Islet of Langerhans (tissue), 1 donor: ENCODE results near the gene SPATA45.
"Not testable (repeated sequence)": the region's sequence is repeated elsewhere in the genome, so short reads cannot be mapped to it uniquely, and the experiment has no call there.

Experiments used
- FAIRE-seq: peaks from one replicate; lab custom pipeline; 2011; peaks lifted over from hg19 to GRCh38; lab: Jason Lieb, UNC

The SPATA45 gene

DNA sequence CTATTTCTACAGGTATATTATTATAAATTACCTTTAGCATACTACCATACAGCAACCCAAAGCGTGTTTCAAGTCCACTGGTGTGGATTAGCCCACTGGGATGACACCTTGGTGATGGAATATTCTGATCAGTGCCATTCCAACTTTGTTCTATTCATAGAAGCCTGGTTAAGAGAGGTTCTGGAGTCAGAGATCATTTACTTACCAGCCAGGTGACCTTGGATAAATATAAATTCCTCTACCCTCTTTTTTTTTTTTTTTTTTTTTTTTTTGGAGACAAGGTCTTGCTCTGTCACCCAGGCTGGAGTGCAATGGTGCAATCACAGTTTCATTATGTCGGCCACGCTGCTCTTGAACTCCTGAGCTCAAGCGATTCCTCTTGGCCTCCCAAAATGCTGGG is at the start of gene SPATA45:
Gene SPATA45, minus strand, starts transcription at position 101 of the 400 bp plus-strand sequence. CDS start 11,500 bp downstream, outside the sequence.
- FAIRE-seq, result no peak

DNA sequence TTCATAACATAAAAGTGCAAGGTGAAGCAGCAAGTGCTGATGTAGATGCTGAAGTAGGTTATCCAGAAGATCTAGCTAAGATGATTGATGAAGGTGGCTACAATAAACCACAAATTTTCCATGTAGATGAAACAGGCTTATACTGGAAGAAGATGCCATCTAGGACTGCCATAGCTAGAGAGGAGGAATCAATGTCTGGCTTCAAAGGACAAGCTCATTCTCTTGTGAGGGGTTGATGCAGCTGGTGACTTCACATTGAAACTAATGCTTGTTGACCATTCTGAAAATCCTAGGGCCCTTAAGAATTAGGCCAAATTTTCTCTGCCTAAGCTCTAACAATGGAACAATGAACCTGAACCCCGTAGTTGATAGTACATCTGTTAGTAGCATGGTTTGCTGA is 44.7 kb upstream of the SPATA45 start:
- no peak for FAIRE-seq

DNA sequence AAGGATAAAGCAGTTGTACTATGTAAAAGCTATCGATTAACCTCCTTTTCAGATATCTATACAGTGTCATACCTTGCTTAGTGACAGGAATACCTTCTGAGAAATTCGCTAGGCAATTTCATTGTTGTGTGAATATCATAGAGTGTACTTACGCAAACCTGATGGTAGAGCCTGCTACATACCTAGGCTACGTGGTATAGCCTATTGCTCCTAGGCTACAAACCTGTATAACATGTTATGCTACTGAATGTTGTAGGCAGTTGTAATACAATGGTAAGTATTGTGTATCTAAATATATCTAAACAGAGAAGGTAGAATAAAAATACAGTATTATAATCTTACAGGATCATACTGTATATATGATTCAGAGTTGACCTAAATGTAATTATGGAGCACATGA is 37.1 kb upstream of the SPATA45 start:
- FAIRE-seq, result no peak

DNA sequence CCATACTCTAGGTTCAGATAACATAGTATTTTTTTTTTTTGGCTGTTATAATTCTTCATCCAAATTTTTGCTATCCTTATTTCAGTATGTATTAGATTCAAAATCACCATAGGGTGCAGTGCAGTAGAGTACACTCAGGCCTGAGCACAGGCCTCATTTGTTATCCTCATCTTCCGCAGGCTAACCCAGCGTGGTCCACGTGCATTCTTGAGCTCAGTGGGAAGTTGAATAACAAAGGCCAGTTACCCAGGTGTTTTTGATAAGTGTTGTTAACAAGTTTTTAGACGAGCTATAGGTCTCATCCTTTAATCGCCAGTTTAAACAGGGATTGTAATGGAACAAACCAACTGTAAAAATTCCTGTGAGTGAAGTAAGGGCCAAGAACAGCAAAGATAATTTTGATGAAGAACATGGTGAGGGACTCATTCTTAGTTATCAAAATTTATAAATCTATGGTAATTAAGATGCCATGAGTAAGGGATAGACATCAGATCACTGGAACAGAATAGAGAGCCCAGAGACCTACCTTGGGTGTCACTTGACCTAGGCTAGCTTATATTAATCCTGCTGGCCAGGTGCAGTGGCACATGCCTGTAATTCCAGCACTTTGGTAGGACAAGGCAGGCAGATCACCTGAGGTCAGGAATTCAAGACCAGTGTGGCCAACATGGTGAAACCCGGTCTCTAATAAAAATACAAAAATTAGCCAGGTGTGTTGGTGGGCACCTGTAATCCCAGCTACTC is 32.7 kb upstream of the SPATA45 start:
- no peak for FAIRE-seq

DNA sequence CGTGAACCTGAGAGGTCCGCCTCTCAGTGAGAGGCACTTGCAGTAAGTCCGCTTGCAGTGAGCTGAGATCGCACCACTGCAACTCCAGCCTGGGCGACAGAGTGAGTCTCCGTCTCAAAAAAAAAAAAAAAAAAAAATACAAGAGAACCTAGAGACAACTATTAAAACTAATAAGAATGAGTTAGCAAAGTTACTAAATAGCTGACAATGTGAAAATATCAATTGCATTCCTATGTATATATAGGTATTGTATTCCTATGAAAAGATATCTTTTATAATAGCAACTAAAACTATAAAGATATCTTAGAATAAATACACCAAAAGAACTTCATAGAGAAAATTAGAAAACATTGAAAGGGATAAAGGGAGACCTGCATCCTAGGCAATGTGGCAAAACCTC is 31.0 kb upstream of the SPATA45 start:
- FAIRE-seq, result no peak

DNA sequence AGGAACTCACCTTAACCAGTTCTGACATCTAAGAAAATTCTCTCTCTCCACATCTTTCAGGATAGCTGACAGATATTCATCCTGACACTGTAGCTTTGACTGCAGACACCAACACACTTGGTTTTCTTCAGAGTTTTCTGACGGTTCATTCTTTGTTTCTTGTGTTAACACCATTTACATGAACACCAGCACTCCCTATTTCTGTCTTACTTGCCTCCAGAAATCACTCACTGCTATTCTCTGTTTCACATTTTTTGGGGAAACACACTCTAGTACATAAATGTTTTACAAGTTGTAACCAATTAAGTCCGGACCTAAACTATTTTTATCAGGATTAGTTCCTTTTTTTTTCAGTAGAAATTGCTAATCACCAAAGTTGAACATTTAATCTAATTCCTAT is 26.1 kb upstream of the SPATA45 start:
- FAIRE-seq, result no peak

DNA sequence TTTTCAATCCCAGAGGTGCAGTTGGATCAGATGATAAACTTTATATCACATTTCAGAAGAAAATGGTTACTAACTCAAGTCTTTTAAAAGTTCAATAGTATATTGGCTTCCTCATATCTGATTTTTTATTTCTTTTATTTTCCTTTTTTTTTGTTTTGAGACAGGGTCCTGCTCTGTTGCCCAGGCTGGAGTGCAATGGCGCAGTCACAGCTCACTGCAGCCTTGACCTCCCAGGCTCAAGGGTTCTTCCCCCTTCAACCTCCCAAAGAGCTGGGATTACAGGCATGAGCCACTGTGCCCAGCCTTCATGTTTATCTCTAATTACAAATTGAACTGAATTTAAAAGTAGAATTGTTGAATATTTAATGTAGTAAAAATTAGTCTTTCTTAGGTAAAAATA is 24.5 kb upstream of the SPATA45 start:
- no peak for FAIRE-seq

DNA sequence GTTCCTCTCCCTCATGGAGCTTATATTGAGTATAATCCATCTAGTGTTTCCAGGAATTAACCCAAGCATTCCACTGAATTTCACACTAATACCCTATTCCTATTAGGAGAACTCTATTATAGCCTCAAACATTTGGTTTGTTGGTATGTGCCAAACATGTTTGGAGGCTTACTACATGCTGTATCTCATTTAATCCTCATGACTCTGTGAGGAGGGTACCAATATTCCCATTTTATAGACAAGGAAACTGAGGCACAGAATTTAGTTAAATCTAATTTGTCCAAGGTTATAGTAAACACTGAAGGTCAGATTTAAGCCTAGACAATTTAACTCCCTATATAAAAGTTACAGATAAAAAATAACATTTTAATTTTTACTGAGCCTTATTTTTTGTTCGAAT is 19.7 kb upstream of the SPATA45 start:
- no peak for FAIRE-seq

DNA sequence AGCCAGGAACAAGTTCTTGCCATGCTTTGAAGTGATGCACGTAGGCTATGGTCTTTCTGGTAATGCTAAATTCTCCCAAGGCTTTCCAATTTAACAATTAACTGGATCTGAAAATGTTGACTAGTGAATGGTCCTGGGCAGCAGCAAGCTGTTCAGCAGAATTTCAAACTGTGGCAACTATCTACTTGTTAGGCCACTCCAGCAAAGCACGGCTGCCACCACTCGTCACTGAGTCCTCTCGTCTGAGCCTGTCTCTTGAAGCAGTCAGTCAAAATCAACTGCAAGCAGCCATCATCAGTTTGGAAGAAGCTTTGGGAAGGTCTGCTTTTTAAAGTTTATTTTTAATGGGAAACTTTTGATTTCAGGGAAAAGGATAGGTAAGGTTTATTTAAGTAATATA is 16.8 kb upstream of the SPATA45 start:
- no peak for FAIRE-seq

DNA sequence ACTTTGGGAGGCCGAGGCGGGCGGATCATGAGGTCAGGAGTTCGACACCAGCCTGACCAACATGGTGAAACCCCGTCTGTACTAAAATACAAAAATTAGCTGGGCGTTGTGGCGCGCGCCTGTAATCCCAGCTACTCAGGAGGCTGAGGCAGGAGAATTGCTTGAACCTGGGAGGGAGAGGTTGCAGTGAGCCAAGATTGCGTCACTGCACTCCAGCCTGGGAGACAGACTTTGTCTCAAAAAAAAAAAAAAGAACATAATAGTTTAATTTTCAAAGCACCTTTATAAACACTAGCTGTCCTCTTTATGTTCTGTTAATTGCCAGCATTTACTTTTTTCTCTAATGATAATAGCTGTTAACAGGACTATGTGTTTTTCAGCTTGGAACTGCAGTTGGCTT is 15.9 kb upstream of the SPATA45 start:
- FAIRE-seq, result not testable (repeated sequence)

DNA sequence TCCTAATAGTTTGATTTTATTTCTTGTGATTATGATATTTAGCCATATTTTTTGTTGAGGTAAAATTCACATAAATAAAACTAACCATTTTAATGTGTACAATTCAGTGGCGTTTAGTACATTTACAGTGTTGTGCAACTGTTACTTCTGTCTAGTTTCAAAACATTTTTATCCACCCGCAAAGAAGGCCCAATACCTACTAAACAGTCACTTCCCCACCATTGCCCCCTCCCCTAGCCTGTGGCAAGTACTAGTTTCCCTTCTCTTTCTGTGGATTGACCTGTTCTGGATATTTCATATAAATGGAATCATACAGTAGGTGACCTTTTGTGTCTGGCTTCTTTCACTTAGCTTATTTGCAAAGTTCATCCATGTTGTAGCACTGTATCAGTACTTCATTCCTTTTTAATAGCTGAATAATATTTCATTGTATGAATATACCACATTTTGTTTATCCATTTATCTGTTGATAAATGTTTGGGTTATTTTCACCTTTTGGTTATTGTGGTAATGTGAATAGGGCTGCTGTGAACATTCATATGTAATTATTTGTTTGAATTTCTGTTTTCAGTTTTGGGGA is 14.8 kb upstream of the SPATA45 start:
- no peak for FAIRE-seq

DNA sequence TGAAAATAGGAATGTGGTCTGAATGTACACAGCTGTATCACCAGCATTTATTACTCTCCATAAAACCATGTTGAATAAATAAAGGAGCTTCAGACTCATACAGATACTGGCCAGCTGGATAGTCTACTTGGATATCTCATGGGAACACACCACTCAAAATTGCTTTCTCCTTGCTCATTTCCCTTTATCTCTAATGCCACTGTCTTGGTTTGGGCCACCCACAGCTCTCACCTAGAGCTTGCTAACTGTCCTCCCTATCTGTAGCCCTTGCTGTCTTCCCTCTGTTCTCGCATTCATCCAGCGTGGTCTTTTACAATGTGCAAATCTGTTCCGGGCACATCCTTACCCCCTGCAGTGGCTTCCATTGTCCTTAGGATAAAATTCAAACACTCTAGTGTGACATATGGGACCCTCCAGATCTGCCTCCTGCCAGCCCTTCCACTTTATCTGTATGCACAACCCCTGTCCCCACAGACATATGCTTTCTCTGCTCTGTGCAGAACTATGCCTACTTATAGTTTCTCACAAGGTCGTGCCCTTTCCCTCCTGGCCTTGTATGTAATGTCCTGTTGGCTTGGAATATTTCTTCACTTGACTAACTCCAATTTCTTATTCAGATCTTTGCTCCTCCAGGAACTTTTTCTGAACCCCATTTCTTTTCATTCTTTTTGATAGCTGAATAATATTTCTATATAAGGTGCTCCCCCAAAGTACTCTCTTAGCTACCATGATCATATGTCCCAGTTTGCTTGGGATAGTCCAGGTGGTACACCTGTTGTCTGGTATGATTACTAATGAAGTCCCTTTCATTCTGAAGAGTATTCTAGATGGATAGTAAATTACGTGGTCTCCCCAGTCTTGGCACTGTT is 13.5 kb upstream of the SPATA45 start:
- FAIRE-seq, result no peak

DNA sequence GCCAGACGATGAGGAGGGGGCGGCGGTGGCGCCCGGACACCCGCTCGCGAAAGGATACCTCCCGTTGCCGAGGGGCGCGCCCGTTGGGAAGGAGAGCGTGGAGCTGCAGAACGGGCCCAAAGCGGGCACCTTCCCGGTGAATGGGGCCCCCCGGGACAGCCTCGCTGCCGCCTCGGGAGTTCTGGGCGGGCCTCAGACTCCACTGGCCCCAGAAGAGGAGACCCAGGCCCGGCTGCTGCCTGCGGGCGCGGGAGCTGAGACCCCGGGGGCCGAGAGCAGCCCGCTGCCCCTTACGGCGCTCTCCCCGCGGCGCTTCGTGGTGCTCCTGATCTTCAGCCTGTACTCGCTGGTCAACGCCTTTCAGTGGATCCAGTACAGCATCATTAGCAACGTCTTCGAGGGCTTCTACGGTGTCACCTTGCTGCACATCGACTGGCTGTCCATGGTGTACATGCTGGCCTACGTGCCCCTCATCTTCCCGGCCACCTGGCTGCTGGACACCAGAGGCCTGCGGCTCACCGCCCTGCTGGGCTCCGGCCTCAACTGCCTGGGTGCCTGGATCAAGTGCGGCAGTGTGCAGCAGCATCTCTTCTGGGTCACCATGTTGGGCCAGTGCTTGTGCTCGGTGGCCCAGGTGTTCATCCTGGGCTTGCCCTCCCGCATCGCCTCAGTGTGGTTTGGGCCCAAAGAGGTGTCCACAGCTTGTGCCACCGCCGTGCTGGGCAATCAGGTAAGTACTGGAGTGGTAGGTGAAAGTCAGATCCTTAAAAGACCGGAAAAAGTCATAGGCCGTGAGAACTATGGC is 11.2 kb upstream of the SPATA45 start:
- FAIRE-seq, result no peak

DNA sequence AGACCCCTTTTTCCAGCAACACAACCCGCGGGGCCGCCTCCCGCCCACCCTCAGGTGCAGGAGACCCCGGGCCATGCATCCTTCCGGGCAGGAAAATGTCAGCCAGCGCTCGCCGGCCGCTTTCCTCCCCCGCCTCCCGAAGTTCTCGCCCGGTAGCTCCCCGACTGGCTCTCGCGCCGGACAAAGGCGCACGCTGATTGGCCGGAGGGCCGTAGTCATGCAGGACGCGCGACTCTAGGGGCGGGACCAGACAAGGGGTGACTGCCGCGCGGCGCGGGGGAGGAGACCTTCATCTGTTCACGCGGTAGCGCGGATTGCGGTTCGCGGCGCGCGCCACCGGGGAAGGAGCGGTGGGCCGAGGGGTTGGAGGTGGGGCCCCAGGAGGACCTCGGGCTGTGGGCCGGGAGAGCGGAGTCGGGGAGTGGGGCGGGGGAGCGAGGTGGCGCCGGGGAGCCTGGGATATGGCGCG is 10.6 kb upstream of the SPATA45 start, which contains the start of gene FLVCR1:
Gene FLVCR1, plus strand, starts transcription at position 284 of the 469 bp plus-strand sequence. Its CDS starts 178 bp downstream, at position 462.
- FAIRE-seq, result no peak

DNA sequence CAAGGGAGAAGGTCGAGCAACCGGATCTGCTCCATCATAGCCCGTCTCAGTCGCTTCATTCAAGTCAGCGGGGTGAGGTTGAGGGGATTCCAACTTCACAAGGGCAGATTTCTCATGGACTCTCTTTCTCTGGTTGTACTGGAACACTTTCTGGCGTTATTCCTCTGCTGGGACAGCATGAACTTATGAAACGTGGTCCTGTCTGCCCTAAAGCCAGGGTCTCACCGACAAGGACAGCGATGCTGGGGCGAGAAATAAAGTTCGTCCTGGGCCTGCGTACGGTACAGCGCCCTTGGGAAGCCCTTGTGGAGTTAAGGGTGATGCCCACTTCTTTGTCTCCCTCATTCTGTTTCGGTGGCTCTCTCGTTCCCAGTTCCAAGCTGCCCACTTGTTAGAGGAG is 9.3 kb upstream of the SPATA45 start:
- no peak for FAIRE-seq

DNA sequence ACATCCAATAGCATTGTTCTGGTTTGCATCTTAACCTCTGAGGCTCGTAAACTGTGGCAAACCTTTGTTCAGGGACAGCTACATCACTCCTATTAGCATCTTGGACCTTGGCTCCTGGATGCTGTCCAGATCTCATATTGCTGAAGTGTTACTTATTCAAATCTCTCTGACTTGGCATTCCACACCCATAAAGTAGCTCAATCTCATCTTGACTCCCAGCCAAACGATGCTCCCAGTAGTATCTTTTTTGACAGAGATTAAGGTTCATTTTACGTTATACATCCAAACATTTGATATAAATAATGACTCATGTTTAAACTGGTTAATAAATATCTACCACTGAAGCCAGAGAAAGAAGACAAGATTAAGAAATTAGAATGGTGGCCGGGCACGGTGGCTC is 6.2 kb upstream of the SPATA45 start:
- no peak for FAIRE-seq

DNA sequence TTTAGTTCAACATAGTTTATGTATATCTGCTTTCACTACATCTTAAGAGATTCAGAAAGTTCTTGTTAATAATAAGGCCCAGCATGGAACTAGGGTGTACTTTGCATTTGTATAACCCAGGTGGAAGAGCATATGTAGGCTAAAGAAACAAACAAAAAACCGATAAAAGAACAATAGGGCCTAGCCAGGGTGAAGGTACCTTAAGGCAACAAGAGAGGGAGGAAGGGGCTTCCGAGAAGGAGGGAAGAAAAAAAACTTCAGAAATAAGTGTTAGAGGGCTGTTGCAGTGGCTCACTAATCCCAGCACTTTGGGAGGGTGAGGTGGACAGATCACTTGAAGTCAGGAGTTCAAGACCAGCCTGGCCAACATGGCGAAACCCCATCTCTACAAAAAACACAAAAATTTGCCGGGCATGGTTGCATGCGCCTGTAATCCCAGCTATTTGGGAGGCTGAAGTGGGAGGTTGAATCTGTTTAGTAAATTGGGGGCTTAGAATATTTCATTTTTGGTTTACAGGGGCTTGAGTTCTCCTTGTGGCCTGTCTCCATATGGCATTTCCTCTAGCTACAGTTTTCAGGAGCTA is 4.7 kb upstream of the SPATA45 start:
- no peak for FAIRE-seq

DNA sequence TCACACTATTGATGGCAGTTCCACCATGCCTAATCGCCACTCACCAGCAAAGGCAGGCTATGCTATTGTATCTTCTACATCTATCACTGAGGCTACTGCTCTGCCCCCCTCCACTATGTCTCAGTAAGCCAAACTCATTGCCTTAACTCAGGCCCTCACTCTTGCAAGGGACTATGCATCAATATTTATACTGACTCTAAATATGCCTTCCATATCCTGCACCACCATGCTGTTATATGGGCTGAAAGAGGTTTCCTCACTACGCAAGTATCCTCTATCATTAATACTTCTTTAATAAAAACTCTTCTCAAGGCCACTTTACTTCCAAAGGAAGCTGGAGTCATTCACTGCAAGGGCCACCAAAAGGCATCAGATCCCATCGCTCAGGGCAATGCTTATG is 2.9 kb downstream of the SPATA45 start:
- not testable (repeated sequence) for FAIRE-seq

DNA sequence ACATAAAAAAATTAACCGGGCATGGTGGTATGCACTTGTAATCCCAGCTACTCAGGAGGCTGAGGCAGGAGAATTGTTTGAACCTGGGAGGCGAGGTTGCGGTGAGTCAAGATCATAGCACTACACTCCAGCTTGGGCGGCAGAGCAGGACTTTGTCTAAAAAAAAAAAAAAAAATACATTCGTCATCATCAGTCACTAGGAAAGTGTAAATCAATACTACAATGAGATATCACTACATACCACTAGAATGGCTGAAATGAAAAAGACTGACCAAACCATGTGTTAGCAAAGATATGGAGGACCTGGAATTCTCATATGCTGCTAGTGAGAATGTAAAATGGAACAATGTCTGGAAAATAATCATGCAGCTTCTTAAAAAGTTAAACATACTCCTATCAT is 9.3 kb downstream of the SPATA45 start:
- no peak for FAIRE-seq

DNA sequence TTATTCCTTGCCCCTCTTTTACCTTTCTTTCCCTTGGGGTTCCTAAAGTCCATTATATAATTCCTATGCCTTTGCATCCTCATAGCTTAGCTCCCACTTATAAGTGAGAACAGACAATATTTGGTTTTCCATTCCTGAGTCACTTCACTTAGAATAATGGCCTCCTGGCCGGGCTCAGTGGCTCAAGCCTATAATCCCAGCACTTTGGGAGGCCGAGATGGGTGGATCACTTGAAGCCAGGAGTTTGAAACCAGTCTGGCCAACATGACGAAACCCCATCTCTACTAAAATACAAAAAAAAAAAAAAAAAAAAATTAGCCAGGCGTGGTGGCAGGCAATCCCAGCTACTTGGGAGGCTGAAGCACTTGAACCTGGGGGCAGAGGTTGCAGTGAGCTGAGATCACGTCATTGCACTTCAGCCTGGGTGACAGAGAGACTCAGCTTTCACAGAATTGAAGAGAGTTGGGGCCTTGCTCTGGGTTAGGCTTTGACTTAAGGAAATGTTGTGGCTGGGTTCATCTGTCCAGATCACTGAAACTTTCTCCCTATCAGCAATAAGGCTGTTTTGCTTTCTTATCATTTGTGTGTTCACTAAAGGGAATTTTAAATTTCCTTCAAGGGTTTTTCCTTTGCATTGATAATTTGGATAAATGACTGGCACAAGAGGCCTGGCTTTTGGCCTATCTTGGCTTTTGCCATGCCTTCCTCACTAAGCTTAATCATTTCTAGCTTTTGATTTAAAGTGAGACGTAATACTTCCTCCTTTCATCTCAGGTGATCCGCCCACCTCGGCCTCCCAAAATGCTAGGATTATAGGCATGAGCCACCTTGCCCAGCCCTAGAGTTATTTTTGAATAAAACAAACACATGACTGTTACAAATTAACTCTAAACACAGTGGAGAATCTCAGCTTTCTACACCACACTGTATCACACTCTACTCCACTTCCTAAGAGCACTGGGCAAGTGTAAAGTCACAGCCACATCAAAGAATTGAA is 13.9 kb downstream of the SPATA45 start:
- not testable (repeated sequence) for FAIRE-seq
